Fibroblast of skin of scalp (primary cell): ENCODE measurements around the gene RHBDL1.

Source experiments
- DNase-seq: peaks from one replicate; pipeline ENCODE4 v3.0.0-alpha.2; 2013

The RHBDL1 gene

GRCh38 chr16:708019-708418 is 32.5 kb downstream of the RHBDL1 start:
- no peak for DNase-seq

- DNase-seq, result no peak
Observed at GRCh38 chr16:708959-709358, 33.5 kb downstream of the RHBDL1 start.

DNA sequence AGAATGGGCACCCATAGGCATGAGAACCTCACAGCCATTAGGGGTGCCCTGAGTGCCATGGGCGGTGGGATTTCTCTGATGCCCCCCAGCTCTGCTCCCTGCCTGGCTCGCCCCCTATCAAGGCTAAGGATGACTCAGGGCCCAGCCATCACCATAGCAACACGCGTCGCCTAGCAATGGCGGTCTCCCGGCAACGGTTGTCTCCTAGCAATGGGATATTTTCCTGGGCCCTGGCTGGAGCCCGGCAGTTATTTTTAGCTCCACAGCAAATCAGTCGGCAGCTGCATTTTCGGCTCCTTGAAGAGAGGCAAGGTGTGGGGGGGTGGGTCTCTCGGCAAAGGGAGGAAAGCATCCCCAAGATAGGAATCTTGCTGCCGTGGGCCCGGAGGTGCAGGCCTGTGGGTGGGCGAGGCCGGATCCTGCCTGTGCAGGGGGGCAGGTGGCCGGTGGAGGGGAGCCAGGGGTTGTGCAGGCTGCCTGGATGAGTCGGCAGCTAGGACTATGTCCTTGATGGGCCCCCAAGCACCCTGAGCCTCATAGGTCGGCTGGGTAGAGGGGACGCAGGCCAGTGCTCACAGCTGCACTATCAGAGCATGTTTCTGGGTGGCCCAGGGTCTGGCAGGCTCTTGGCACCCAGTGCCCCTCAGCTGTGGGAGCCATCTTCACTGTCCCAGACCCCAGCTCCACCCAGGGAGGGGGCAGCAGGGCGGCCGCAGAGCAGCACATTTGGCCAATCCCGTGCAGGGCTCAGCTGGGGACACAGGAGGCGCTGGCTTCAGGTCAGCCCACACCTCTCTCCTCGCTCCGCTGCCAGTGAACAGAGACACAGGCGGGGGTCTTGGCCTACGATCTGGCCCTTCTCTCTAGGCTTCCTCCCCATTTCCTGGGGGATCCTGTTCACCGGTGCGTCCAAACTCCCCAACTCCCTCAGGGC is 34.4 kb downstream of the RHBDL1 start:
- DNase-seq, result peak; percentile 80

DNA sequence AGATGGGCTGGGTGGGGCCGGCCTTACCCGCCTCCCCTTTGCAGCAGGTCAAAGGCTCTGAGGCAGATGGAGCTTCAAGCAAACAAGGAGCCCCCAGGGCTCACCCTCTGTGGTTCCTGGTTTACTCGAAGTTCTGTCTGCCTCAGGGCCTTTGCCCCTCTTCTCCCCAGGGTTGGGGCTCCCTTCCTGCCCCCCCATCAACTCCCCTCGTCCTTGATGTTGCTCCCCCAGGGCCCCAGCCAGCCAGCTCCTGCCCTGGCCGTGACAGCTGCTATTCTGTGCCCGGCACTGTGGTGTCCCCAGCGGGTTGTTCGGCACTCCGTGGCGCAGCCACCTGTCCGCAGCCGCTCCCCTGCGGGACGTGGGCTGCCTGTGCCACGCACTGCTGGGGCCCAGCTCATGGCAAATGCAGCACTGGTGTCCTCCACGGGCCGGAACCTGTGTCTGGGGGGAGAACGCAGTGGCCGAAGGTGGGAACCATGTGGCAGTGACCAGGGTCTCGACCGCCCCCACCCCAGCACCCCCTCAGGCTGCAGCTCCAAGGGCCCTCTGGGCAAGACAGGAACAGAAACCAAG is 35.1 kb downstream of the RHBDL1 start:
- no peak for DNase-seq

DNA sequence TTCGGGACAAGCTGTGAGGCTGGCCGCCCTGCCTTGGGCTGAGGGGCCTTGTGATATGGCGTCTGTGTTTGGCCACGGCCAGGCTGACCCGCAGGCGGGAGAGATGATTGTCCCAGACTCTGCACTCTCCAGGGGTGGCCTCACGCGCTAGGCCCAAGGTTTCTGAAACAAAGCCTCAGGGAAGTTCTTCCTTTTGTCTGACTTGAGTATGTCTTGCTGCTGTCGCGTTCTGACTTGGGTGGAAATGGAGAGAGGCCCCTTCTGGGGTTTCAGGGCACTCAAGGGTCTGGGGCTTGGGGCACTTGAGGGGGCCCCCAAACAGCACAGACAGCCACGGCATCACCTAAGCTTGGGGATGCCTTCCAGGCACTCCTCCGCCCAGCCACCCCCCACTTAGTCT is 35.6 kb downstream of the RHBDL1 start:
- DNase-seq, result no peak

- DNase-seq, result peak; percentile 64
Observed at GRCh38 chr16:711548-712320, 36.3 kb downstream of the RHBDL1 start.

- DNase-seq, result peak; percentile 95
Observed at GRCh38 chr16:712740-713250, 37.3 kb downstream of the RHBDL1 start.

GRCh38 chr16:714079-714478 is 38.6 kb downstream of the RHBDL1 start:
- DNase-seq, result no peak

DNA sequence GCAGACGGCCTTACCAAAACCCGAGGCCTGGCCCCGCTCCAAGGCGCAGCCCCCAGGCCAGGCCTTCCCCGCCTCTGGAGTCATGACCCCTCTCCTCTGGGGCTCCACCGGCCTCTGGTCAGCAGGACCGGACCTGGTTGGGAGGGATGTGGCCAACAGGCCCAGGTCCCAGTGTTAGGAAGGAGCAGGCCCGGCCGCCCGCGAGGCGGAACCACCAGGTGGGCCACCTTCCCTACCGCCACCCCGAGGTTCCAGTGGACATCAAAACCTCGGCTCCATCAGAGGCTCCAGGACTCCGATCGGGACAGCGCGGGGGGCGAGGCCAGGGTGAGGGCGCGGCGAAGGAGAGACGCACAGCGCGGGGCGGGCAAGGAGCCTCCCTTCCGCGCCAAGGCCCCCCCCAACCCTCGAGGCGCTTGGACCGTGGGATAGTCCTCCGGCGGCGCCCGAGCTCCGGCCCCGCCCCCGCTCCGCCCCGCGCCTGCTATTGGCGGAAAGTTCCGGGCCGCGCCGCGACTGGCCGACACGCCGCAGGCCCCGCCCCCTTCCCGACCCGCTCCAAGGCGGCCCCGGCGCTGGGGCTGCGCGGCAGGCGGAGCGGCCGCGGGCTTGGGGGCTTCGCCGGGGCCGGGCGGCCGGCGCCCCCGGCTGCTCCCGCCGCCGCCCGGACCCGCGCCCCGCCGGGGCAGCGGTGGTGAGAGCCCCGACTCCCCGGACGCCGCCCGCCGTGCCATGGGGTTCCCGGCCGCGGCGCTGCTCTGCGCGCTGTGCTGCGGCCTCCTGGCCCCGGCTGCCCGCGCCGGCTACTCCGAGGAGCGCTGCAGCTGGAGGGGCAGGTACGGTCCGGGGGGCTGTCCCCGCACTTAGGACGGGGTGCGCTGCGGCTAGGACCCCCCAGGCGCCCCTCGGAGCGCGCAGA is 39.3 kb downstream of the RHBDL1 start, which contains the start of gene METRN:
TSS of gene METRN (plus strand) at position 561 of the 919 bp plus-strand sequence. CDS start at position 733, 172 bp downstream.
- peak; percentile 88 for DNase-seq

- DNase-seq, result peak; percentile 42
Observed at GRCh38 chr16:715477-716199, 40.2 kb downstream of the RHBDL1 start.

- DNase-seq, result no peak
Observed at GRCh38 chr16:716200-716568, 40.7 kb downstream of the RHBDL1 start.

DNA sequence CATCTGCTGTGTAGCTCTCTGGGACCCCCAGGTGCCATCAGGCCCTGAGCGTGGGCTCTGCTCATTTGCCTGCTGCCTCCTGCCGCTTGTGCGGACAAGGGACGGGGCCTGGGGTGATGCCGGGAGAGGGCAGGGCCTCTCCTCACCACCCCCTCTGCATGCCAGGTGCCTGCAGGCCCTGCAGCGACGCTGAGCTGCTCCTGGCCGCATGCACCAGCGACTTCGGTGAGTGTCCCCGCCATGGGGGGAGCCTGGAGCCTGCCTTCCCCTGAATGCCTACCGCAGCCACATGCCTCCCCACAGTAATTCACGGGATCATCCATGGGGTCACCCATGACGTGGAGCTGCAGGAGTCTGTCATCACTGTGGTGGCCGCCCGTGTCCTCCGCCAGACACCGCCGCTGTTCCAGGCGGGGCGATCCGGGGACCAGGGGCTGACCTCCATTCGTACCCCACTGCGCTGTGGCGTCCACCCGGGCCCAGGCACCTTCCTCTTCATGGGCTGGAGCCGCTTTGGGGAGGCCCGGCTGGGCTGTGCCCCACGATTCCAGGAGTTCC is 41.4 kb downstream of the RHBDL1 start:
- no peak for DNase-seq

DNA sequence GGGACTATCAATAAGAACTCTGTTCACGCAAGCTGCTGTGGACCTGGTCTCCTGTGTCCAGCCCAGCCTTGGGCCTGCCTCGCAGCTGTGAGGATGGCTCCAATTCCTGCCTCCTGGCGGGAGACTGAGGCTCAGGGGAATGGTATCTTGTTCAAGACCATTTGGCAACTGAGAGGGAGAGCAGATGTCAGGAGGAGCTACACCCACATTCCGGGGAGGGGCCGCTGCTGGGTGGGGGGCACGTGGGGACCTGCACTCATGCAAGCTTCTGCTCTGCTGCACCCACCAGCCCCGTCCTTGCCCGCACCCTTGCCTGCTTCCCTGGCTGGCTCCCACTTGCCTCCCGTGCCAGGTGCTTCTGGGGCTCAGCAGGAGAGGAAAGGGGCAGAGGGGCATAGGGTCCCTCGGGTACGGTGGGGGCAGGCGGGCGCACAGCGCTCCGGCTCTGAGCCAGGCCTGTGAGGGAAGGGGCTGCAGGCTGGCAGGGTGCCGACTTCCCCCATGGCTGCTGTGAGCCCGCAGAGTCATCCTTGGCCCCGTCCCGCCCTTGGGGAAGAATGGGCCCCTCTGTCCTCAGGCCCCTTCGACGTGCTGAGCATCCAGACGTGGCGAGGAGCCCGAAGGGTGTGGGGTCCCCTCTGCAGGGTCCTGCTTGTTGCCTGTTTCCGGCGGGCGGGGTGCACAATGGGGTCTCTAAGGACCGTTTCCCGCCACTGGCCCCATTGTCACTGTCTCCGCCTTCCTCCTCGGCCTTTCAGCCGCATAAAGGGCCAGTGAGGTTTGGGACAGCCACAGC is 42.2 kb downstream of the RHBDL1 start:
- DNase-seq, result no peak

GRCh38 chr16:718389-718788 is 42.9 kb downstream of the RHBDL1 start:
- DNase-seq, result no peak

GRCh38 chr16:718922-719321 is 43.5 kb downstream of the RHBDL1 start:
- no peak for DNase-seq

DNA sequence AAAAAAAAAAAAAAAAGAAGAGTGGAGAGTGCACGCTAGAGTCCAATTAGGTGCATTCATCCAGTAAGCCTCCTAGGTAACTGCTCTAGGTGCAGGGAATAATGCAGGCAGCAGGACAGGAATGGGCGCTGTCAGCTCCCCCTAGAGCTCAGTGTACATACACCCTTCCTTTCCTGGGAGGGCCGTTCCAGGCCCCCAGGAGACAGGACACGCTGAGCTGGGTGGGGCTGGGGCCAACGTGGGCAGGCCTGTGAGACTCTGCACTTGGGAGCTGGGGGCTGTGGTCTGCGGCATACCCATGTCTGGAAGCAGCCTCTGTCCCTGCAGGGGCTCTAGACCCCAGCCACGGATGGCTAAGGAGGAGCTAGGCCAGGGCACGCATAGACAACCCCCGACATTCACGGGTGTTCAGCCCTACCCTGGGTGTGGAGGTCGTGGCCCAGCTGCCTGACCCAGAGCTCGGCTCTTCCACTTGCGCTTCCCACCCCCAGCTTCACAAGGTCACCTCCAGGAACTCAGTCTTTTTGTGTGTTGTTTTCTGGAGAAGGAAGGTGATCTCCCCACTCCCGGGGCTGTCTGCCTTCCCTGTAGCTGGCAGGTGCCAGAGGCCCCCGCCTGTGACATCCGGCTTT is 44.5 kb downstream of the RHBDL1 start:
- no peak for DNase-seq

DNA sequence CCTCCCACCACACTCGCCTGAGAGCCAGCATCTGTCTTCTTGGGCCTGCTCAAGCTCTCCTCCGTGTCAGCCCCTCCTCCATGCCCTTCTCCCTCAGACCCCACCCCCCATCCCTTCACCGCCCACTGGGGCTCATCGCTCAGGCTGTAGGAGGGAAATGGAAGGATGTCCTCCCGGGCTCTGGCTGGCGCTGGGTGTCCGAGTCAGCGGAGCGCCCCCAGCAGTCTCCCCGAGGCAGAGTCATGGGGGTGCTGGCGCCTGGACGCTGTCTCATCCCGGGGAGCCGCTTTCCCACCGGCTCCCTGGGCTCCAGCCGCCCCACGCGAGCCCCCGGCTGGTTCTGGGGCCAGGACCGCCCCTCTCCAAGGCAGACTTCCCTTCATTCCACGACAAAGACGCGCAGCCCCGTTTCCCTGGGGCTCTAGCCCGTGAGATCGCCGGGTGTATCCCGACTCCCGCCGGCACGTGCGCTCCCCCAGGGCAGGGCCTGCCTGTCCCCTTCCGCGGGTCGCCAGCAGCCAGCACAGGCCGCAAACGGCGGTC is 45.0 kb downstream of the RHBDL1 start:
- peak; percentile 75 for DNase-seq

GRCh38 chr16:720990-721764 is 45.7 kb downstream of the RHBDL1 start, which contains the start of gene ANTKMT:
ANTKMT (plus strand) TSS chr16:721146; CDS start chr16:721275, 129 bp downstream.
- peak; percentile 75 for DNase-seq
